ENCODE data around the gene CDA.

The CDA gene

DNA sequence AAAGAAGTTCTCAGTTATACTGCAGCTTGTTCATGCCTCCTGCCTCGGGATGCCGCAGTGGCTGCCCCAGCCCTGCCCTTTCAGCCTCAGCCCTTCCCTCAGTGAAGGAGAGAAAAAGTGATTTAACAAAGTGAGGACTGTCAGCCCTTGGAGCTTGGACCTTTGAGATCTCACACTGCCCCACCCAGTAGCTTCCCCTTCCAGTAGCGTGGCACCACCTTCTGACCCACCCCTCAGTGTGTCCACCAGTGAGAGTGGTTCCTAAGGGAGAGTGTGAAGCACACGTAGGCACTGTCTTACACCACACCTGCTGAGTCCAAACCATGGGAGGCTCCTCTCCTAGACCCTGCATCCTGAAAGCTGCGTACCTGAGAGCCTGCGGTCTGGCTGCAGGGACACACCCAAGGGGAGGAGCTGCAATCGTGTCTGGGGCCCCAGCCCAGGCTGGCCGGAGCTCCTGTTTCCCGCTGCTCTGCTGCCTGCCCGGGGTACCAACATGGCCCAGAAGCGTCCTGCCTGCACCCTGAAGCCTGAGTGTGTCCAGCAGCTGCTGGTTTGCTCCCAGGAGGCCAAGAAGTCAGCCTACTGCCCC lies at the start of gene CDA:
TSS of gene CDA (plus strand) at position 464 of the 592 bp plus-strand sequence. CDS start at position 497, 33 bp downstream.
- Histone ChIP-seq H3K9me3 (ENCODE audit: control insufficient read depth, insufficient read depth, low read length) (no peaks in the 10 kb centered on the region), H3K4me1 (ENCODE audit: insufficient read depth, low read length) (no peaks in the 10 kb centered on the region), H3K9ac (ENCODE audit: low read depth, low read length) (peak within 1 kb of the TSS; percentile 44; the same call in 1 of the 2 replicates)

DNA sequence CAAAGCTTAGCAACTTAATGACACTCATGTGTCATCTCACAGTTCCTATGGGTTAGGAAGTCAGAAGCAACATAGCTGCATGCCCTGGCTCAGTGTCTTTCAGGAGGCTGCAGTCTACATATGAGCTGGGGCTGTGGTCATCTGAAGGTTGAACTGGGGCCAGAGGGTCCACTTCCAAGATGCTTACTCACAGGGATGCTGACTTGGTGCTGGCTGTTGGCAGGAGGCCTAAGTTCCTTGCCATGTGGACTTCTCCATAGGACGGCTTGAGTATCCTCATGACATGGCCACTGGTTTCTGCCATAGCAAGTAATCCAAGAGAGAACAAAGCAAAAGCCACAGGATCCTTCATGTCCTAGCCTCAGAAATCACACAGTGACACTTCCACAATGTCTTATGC lies 48.6 kb upstream of the CDA start:
- Histone ChIP-seq H3K36me3 (ENCODE audit: insufficient read depth, low read length) (no peaks in the 10 kb centered on the region), H3K9me3 (ENCODE audit: control insufficient read depth, insufficient read depth, low read length) (no peaks in the 10 kb centered on the region), H3K9ac (ENCODE audit: low read depth, low read length) (no peak overlapping the region), H3K4me1 (ENCODE audit: insufficient read depth, low read length) (no peaks in the 10 kb centered on the region)

More for the DNA sequence above, at the start of gene CDA:
- H3K36me3 ChIP-seq (ENCODE audit: insufficient read depth, low read length): no peaks in the 10 kb centered on the region

DNA sequence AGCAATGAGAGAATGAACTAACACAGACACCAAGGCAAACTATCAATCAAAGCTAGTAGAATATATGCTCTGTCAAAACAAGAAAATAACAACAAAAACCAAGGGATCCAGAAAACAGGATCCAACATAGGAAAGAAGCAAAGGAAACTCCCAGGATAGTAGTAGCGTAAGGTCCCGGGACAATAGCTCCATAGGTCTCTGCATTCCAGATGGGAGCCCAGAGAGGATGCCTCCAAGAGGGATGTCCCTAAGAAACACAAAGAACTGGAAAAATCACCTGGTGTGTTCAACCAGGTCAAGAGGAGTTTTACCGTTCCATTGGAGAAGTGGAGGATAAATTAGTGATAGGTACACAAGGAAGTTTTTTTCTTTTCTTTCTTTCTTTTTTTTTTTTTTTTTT lies 42.3 kb upstream of the CDA start:
- Histone ChIP-seq H3K4me1 (ENCODE audit: insufficient read depth, low read length) (no peaks in the 10 kb centered on the region), H3K9ac (ENCODE audit: low read depth, low read length) (no peak overlapping the region), H3K36me3 (ENCODE audit: insufficient read depth, low read length) (no peaks in the 10 kb centered on the region), H3K9me3 (ENCODE audit: control insufficient read depth, insufficient read depth, low read length) (no peaks in the 10 kb centered on the region)

DNA sequence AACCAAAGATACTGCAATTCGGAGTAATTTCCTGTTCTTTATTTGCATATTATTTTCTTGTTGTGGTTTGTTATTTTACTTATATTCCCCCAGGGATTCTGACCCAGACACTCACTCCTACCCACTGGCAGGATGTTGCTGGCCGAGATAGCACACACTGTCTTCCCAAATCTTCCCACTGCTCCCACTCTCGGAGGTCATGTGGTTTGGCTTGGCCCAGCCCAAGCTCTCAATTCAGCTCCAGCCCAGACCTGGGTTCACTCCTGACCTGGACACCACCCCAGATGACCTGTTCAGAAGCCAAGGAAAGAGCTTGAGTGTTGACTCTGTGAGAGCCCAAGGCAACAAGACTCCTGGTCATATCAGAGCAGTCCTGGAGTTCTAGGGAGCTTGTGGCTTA lies 37.7 kb upstream of the CDA start:
- no peak overlapping the region; the same call in 1 of the 2 replicates for H3K9ac ChIP-seq (ENCODE audit: low read depth, low read length)

DNA sequence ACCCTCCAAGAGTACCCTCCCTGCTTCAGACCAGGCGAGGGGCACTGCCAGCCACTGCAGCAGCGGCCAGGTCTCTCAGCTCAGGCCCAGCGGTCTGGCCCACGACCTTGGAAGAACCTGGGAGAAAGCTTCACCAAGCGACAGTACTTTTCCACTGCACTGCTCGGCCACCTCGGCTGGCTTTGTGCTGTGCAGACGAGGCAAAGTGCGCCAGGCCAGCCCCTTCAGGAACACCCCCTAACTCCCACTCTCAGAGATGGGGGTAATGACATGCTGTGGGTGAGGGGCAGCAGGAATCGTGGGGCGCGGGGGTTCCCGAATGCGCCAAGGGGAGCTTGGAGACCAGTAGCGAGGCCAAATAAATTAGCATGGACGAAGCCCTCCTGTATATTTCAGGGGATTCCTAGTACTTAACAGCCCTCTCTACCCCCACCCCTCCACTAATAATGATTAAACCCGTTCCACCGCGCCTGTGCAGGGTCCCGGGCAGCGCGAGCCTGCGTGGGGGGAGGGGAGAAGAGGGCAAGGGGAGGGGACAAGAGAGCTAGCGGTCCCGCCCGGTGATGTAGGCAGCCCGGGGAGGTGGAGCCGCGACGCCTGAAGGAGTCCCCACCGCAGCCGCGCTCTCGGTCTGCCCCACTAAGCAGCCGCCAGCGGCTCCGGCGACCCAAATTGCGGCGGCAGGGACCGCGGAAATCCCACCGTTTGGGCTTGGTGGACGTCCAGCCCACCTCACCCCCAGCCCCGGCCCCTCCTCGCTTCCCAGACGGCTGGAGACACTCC lies 36.8 kb upstream of the CDA start, which contains the start of gene FAM43B:
TSS of gene FAM43B (plus strand) at position 629 of the 783 bp plus-strand sequence. CDS start 401 bp downstream, outside the sequence.
- Histone ChIP-seq H3K36me3 (ENCODE audit: insufficient read depth, low read length) (no peaks in the 10 kb centered on the region), H3K9ac (ENCODE audit: low read depth, low read length) (peak within 1 kb of the TSS; percentile 79), H3K9me3 (ENCODE audit: control insufficient read depth, insufficient read depth, low read length) (no peaks in the 10 kb centered on the region), H3K4me1 (ENCODE audit: insufficient read depth, low read length) (no peaks in the 10 kb centered on the region)

More for the DNA sequence above, 37.7 kb upstream of the CDA start:
- Histone ChIP-seq H3K4me1 (ENCODE audit: insufficient read depth, low read length) (no peaks in the 10 kb centered on the region), H3K36me3 (ENCODE audit: insufficient read depth, low read length) (no peaks in the 10 kb centered on the region), H3K9me3 (ENCODE audit: control insufficient read depth, insufficient read depth, low read length) (no peaks in the 10 kb centered on the region)

DNA sequence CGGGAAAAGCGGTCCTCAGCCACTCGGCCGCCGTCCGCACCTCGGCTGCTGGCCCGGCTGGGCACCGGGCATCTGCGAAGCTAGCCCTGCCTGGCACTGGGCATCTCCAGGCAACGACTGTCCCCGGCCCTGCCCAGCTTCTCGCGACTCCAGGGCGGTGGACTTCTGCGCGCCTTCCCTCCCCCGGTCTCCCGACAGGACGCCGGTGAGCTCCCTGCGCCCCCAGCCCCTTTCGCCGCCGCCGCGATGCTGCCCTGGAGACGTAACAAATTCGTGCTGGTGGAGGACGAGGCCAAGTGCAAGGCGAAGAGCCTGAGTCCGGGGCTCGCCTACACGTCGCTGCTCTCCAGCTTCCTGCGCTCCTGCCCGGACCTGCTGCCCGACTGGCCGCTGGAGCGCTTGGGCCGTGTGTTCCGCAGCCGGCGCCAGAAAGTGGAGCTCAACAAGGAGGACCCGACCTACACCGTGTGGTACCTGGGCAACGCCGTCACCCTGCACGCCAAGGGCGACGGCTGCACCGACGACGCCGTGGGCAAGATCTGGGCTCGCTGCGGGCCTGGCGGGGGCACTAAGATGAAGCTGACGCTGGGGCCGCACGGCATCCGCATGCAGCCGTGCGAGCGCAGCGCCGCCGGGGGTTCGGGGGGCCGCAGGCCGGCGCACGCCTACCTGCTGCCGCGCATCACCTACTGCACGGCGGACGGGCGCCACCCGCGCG lies 36.0 kb upstream of the CDA start:
- Histone ChIP-seq H3K9ac (ENCODE audit: low read depth, low read length) (peak overlapping the region; percentile 79), H3K9me3 (ENCODE audit: control insufficient read depth, insufficient read depth, low read length) (no peaks in the 10 kb centered on the region), H3K4me1 (ENCODE audit: insufficient read depth, low read length) (no peaks in the 10 kb centered on the region), H3K36me3 (ENCODE audit: insufficient read depth, low read length) (no peaks in the 10 kb centered on the region)

DNA sequence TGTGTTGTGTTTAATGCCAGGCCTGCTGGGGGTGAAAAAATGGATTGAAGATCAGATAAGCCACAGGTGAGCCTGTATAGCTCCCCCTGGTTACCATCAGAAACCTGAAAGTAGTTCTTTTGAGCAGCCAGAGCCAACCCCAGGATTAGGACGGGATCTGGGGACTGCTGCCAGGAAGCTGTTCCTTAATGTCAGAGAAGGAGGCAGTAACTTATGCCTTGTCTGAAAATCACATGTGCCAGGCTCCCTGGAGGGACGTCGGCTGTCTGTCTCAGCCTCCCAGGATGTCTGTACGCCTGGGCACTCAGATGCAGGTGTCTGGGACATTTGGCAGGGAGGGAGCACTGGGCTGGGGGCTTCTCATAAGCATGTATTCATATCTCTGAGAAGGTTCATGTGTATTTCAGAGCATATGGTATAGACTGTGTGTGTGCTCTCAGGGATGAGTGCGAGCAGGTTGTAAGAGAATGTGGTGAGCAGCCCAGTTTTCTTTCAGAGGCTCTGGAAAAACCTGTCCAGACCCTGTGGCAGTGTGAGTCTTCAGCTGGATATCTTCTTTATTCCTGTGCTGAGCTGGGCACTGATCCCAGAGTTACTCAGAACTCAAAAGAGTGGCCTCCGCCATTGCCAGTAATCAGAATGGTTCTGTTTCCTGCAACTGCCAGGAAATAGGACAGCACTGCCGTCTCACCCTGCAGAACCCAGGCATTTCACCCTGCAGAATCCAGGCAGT lies 33.7 kb upstream of the CDA start:
- no peaks in the 10 kb centered on the region for H3K9me3 ChIP-seq (ENCODE audit: control insufficient read depth, insufficient read depth, low read length)
- no peaks in the 10 kb centered on the region for H3K4me1 ChIP-seq (ENCODE audit: insufficient read depth, low read length)
- no peak overlapping the region for H3K9ac ChIP-seq (ENCODE audit: low read depth, low read length)
- no peaks in the 10 kb centered on the region for H3K36me3 ChIP-seq (ENCODE audit: insufficient read depth, low read length)

DNA sequence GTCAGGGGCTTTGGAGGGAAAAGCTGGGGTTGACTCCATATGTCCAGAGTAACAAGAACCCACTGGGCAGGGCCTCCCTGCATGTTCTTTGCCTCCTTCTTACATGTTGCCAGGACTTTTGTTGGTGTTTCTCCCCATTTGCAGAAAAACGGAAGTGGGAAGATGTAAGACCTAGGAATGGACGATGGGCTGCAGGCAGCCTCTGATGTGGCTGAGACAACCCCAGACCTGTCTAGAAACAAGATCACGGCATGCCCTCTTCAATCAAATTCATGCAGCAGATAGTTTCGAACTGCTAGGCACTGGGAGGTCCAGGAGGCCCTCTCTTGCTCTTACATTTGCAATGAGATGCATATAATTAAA lies 33.2 kb upstream of the CDA start:
- no peaks in the 10 kb centered on the region for H3K4me1 ChIP-seq (ENCODE audit: insufficient read depth, low read length)
- H3K9me3 ChIP-seq (ENCODE audit: control insufficient read depth, insufficient read depth, low read length): no peaks in the 10 kb centered on the region
- no peaks in the 10 kb centered on the region for H3K36me3 ChIP-seq (ENCODE audit: insufficient read depth, low read length)
- H3K9ac ChIP-seq (ENCODE audit: low read depth, low read length): no peak overlapping the region

DNA sequence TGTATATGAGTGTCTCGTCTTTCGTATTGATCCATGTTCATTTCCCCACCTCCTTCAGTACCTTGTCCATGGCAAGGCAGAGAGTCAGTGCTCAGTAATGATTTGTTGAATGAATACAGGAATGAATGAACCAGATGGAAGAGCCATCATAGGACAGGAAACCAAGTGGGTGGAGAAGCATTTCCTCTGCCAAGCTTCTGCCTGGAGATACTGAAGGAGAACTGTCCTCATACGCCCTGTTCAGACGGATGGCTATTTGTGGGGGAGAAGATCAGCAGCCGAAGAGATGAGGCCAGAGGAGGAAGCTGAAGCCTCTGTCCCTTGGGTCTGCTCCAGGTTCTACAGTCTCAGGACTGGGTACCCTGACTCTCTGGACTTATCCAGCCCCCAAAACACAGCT lies 30.7 kb upstream of the CDA start:
- no peaks in the 10 kb centered on the region for H3K4me1 ChIP-seq (ENCODE audit: insufficient read depth, low read length)
- no peaks in the 10 kb centered on the region for H3K36me3 ChIP-seq (ENCODE audit: insufficient read depth, low read length)
- no peak overlapping the region for H3K9ac ChIP-seq (ENCODE audit: low read depth, low read length)
- H3K9me3 ChIP-seq (ENCODE audit: control insufficient read depth, insufficient read depth, low read length): no peaks in the 10 kb centered on the region

DNA sequence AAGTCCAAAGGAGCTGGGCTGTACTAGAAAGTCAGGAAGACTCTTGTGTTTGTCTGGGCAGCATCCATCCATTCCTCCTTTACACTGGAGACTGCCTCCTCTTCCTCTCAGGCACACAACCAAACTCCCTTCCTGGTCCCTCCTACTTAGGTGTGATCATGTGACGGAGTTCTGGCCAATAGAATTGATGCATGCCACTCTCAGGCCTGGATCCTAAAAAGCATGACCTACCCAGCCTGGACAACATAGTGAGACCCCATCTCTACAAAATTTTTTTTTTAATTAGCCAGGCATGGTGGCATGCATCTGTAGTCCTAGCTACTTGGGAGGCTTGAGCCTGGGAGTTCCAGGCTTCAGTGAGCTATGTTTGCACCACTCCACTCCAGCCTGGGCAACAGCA lies 27.9 kb upstream of the CDA start:
- H3K4me1 ChIP-seq (ENCODE audit: insufficient read depth, low read length): no peaks in the 10 kb centered on the region
- H3K9ac ChIP-seq (ENCODE audit: low read depth, low read length): no peak overlapping the region

DNA sequence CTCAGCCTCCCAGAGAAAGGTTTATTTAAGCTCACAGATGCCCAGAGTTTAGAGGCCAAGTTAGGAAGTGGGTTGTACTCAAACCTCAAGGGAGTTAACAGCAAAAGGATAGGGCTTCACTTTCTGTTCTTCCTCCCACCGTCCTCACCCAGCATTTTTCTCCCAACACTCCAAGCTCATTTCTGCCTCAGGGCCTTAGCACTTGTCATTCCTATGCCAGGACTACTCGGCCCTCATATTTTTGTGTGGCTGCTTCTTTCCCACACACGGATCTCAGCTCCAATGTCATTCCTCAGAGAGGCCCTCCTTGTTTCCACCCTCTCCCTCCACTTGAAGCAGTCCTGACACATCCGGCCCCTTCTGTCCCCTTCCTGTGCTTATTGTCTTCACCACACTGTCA lies 23.7 kb upstream of the CDA start:
- Histone ChIP-seq H3K9me3 (ENCODE audit: control insufficient read depth, insufficient read depth, low read length) (no peaks in the 10 kb centered on the region), H3K36me3 (ENCODE audit: insufficient read depth, low read length) (no peaks in the 10 kb centered on the region), H3K9ac (ENCODE audit: low read depth, low read length) (no peak overlapping the region), H3K4me1 (ENCODE audit: insufficient read depth, low read length) (no peaks in the 10 kb centered on the region)

More for the DNA sequence above, 27.9 kb upstream of the CDA start:
- no peaks in the 10 kb centered on the region for H3K36me3 ChIP-seq (ENCODE audit: insufficient read depth, low read length)
- H3K9me3 ChIP-seq (ENCODE audit: control insufficient read depth, insufficient read depth, low read length): no peaks in the 10 kb centered on the region

DNA sequence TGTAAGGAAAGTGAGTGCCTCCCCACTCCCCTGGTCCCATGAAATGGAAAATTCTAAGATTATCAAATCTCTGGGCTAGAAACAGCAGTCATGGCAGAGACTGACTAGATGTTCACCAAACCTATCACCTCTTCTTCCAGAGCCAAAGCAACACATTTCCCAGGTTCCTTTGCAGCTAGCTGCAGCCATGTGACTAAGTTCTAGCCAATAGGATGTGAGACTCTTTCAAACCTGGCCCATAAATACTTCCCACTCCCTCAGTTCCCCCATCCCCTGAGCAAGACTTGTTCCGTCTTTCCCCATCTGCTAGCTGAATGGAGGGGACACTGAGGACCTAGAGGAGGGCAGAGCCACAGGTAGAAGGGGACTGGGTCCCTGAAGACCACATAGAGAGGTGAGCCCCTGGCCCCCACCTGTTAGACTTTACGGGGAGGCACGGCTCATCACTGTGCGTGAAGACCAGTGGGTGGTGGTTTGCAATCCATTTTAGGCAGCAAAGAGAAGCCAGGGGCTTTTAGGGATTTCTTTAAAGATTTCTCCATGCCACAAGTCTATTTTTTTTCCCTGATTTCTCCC lies 19.3 kb upstream of the CDA start:
- H3K36me3 ChIP-seq (ENCODE audit: insufficient read depth, low read length): no peaks in the 10 kb centered on the region
- no peaks in the 10 kb centered on the region for H3K4me1 ChIP-seq (ENCODE audit: insufficient read depth, low read length)
- H3K9ac ChIP-seq (ENCODE audit: low read depth, low read length): no peak overlapping the region
- H3K9me3 ChIP-seq (ENCODE audit: control insufficient read depth, insufficient read depth, low read length): no peaks in the 10 kb centered on the region

DNA sequence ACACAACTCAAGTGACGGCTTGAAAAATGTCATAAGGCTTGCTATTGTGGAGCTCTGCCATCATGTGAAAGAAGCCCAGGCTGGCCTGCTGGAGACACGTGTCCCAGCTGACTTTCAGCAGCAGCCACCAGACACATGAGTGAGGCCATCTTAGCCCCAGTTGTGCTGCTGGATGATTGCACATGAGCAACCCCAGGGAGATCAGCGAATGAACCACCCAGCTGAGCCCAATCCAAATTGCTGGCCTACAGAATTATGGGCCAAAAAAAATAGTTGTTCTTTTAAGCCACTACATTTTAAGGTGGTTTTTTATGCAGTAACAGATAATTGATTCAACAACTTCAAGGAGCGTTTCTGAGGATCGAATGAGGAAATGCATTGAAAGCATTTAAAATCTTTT lies 17.5 kb upstream of the CDA start:
- peaks cover 6% of the 10 kb centered on the region for H3K4me1 ChIP-seq (ENCODE audit: insufficient read depth, low read length)
- H3K9me3 ChIP-seq (ENCODE audit: control insufficient read depth, insufficient read depth, low read length): no peaks in the 10 kb centered on the region
- H3K36me3 ChIP-seq (ENCODE audit: insufficient read depth, low read length): no peaks in the 10 kb centered on the region
- H3K9ac ChIP-seq (ENCODE audit: low read depth, low read length): no peak overlapping the region

DNA sequence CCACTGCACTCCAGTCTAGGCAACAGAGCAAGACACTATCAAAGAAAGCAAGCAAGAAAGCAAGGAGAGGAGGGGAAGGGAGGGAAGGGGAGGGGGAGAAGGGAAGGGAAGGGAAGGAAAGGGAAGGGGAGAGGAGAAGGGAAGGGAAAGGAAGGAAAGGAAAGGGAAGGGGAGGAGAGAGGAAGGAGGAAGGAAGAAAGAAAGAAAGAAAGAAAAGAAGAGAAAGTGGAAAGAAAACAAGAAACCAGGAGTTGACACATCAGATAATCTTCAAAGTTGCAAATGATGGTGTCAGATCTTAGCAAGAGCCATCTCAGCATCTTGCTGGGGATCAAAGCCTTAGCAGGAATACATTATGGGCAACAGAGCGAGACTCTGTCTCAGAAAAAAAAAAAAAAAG lies 14.9 kb upstream of the CDA start:
- Histone ChIP-seq H3K4me1 (ENCODE audit: insufficient read depth, low read length) (peaks cover 6% of the 10 kb centered on the region), H3K9ac (ENCODE audit: low read depth, low read length) (no peak overlapping the region), H3K36me3 (ENCODE audit: insufficient read depth, low read length) (no peaks in the 10 kb centered on the region), H3K9me3 (ENCODE audit: control insufficient read depth, insufficient read depth, low read length) (no peaks in the 10 kb centered on the region)
